Ureter (tissue), 1 donor: Measurements from ENCODE around the gene EMB. TPM values are rescaled to one million over a fixed set of nuclear protein-coding genes. Genes with fewer than 3 reads are reported as not detected.
A peak's percentile ranks its signal among the peaks of the same experiment; 100 is the strongest.
"Not testable (repeated sequence)": the region's sequence is repeated elsewhere in the genome, so short reads cannot be mapped to it uniquely, and the experiment has no call there.

Experiments used
- DNase-seq: peaks from one replicate; pipeline ENCODE4 v3.0.0-alpha.2; 2020; ENCODE audit warnings: low spot score
- total RNA-seq: library from RNA; stranded (reverse); gene quantifications from one replicate; pipeline ENCODE4 v1.2.4, GENCODE V29; 2023
- donor health status: DM: yes; HTN: yes; CAD: no.

Gene EMB
- 16.1 TPM for total RNA-seq

- peak; percentile 62 for DNase-seq
Measured at GRCh38 chr5:50440651-50441492, at the start of gene EMB. Gene EMB, minus strand, starts transcription at chr5:50441288. Its CDS starts 137 bp downstream, at chr5:50441151.

GRCh38 chr5:50489491-50489890, 48.4 kb upstream of the EMB start:
- DNase-seq: not testable (repeated sequence)

- not testable (repeated sequence) for DNase-seq
Measured at GRCh38 chr5:50478790-50479189, 37.7 kb upstream of the EMB start.

- no peak for DNase-seq
Measured at GRCh38 chr5:50476549-50476948, 35.5 kb upstream of the EMB start.

- not testable (repeated sequence) for DNase-seq
Measured at GRCh38 chr5:50465015-50465414, 23.9 kb upstream of the EMB start.

- DNase-seq: no peak
Measured at GRCh38 chr5:50463726-50464125, 22.6 kb upstream of the EMB start.

- DNase-seq: no peak
Measured at GRCh38 chr5:50463047-50463446, 22.0 kb upstream of the EMB start.

- DNase-seq: not testable (repeated sequence)
Measured at GRCh38 chr5:50462579-50462978, 21.5 kb upstream of the EMB start.

- not testable (repeated sequence) for DNase-seq
Measured at GRCh38 chr5:50458372-50458771, 17.3 kb upstream of the EMB start.

- DNase-seq: not testable (repeated sequence)
Measured at GRCh38 chr5:50449241-50449640, 8.2 kb upstream of the EMB start.

- no peak for DNase-seq
Measured at GRCh38 chr5:50447941-50448340, 6.9 kb upstream of the EMB start.

- no peak for DNase-seq
Measured at GRCh38 chr5:50447228-50447627, 6.1 kb upstream of the EMB start.

GRCh38 chr5:50445296-50445949, 4.3 kb upstream of the EMB start:
- DNase-seq: no peak

GRCh38 chr5:50442559-50443539, 1.8 kb upstream of the EMB start:
- DNase-seq: not testable (repeated sequence)

GRCh38 chr5:50441493-50441955, 436 bp upstream of the EMB start:
- DNase-seq: no peak

- DNase-seq: no peak
Measured at GRCh38 chr5:50439221-50439620, 1.9 kb downstream of the EMB start.

- DNase-seq: not testable (repeated sequence)
Measured at GRCh38 chr5:50438060-50438459, 3.0 kb downstream of the EMB start.

GRCh38 chr5:50435168-50435567, 5.9 kb downstream of the EMB start:
- DNase-seq: no peak

GRCh38 chr5:50431133-50431904, 9.8 kb downstream of the EMB start:
- not testable (repeated sequence) for DNase-seq

- DNase-seq: not testable (repeated sequence)
Measured at GRCh38 chr5:50423100-50423799, 17.8 kb downstream of the EMB start.
